Measurements from ENCODE around the gene CCDC28B.

DNA sequence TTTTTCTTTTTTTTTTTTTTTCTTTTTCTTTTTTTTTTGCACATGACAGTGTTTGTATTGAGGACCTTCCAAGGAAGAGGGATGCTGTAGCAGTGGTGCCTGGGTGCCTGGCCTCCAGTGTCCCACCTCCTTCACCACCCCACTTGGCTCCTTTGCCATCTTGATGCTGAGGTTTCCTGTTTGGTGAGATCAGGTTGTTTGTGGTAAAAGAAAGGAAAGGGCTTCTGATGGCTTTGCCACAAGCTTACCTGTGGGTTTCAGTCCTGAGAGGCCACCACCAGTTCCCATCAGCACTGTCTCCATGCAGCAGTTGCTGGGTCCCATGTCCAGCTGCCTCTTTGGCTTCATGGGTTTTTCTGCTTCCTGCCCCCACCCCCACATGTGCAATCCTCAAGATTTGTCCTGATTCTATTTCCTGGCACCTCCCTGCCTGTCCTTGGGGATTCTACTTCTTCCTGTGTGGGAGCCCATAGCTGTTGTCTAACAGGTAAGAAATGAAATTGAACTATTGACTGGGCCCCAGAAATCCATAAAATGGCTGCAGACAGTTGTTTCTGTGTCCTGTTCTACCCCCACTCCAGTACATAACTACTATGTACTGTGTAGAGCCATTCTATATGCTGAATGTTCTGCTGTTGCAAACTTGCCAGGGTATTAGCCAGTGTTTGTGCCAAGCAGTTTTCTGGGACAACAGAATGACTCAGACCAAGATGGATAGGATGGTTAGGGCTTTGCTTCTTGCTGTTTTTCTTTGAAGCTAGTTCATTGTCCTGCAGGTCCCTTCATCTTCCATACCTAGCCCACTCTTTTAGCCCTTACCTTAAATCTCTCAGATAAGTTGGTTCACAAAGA lies 4.2 kb upstream of the CCDC28B start:
- TF ChIP-seq CTCF (IDR thresholded peaks at IDR 0.05) (no peak), POLR2AphosphoS5 (IDR thresholded peaks at IDR 0.05) (no peak)
